H1 (cell line): ENCODE measurements around the gene TPRN. TPM values are rescaled to one million over a fixed set of nuclear protein-coding genes. Genes with fewer than 3 reads are reported as not detected.

Source experiments
- CTCF ChIA-PET: fragments of 300-600 bp; sonication (Branson Sonifier 250); formaldehyde crosslinking; loops from one replicate; lab custom pipeline; 2021; ENCODE audit not compliant: partially characterized antibody; lab: Charles Lee
- POLR2A ChIA-PET: fragments of 300-600 bp; sonication (Branson Sonifier 250); formaldehyde crosslinking; loops from one replicate; lab custom pipeline; 2021; ENCODE audit warnings: inconsistent platforms; ENCODE audit not compliant: partially characterized antibody; lab: Charles Lee
- DNase-seq, 2 experiments: peaks; one replicate each; pipeline versions ENCODE4 v3.0.0 to v3.0.0-alpha.2; 2010 to 2022; ENCODE audit warnings: low spot score in 2 of 2, low read depth in 1 of 2, mixed read lengths in 1 of 2
- FAIRE-seq: peaks from 2 replicates; lab custom pipeline; 2011; peaks lifted over from hg19 to GRCh38; lab: Jason Lieb, UNC
- H2AFZ ChIP-seq: 2 replicates; pipeline ENCODE4 v1.8.1; 2012; ENCODE audit warnings: low read length, inconsistent platforms
- H2AK5ac ChIP-seq: 2 replicates; pipeline ENCODE4 v1.6.1; 2013; ENCODE audit warnings: low read depth, low read length
- H2BK120ac ChIP-seq: replicated peaks from 2 replicates; pipeline ENCODE3; 2013; ENCODE audit warnings: low read depth, low read length, inconsistent platforms
- H2BK12ac ChIP-seq: 2 replicates; pipeline ENCODE4 v1.6.1; 2013; ENCODE audit warnings: low read depth, low read length
- H2BK15ac ChIP-seq: 2 replicates; pipeline ENCODE4 v1.6.1; 2013; ENCODE audit warnings: low read length
- H2BK20ac ChIP-seq: 2 replicates; pipeline ENCODE4 v1.6.1; 2013; ENCODE audit warnings: low read length
- H2BK5ac ChIP-seq: 2 replicates; pipeline ENCODE4 v1.6.1; 2013; ENCODE audit warnings: low read depth, low read length
- H3K14ac ChIP-seq: 2 replicates; pipeline ENCODE4 v1.6.1; 2013; ENCODE audit warnings: inconsistent platforms; ENCODE audit not compliant: insufficient read length
- H3K18ac ChIP-seq: 2 replicates; pipeline ENCODE4 v1.6.1; 2013; ENCODE audit warnings: low read length; ENCODE audit errors: extremely low read depth
- H3K23ac ChIP-seq: 2 replicates; pipeline ENCODE4 v1.6.1; 2013; ENCODE audit warnings: inconsistent platforms; ENCODE audit not compliant: insufficient read length
- H3K23me2 ChIP-seq: 2 replicates; pipeline ENCODE4 v1.6.1; 2013; ENCODE audit warnings: low read depth, low read length
- H3K27ac ChIP-seq: 2 replicates; pipeline ENCODE4 v1.6.1; 2011; ENCODE audit warnings: low read depth, low read length, inconsistent platforms
- H3K27me3 ChIP-seq, 4 experiments: replicated peaks in 1 of 4; 1 replicate in 1 of 4; 2 replicates in 3 of 4; pipeline versions ENCODE4 v1.6.1 to v1.8.1; 2011 to 2013; ENCODE audit warnings: low read length in 3 of 4, mild to moderate bottlenecking in 3 of 4, inconsistent platforms in 2 of 4, mixed read lengths in 2 of 4, moderate library complexity in 1 of 4; ENCODE audit not compliant: control insufficient read depth in 3 of 4, insufficient read depth in 3 of 4; ENCODE audit errors: extremely low read depth in 1 of 4
- H3K36me3 ChIP-seq, 4 experiments: 2 replicates each; pipeline versions ENCODE4 v1.6.1 to v1.8.1; 2011 to 2013; ENCODE audit warnings: mild to moderate bottlenecking in 4 of 4, low read length in 3 of 4, moderate library complexity in 2 of 4, control low read depth in 1 of 4, inconsistent platforms in 1 of 4; ENCODE audit not compliant: insufficient read depth in 4 of 4, control insufficient read depth in 2 of 4
- H3K4ac ChIP-seq: replicated peaks from 2 replicates; pipeline ENCODE3; 2013; ENCODE audit warnings: low read length, low read depth, mixed read lengths, inconsistent platforms; ENCODE audit not compliant: insufficient read length
- H3K4me1 ChIP-seq, 4 experiments: replicated peaks in 1 of 4; 1 replicate in 1 of 4; 2 replicates in 3 of 4; pipeline versions ENCODE4 v1.6.1 to v1.8.1; 2011 to 2013; ENCODE audit warnings: low read length in 3 of 4, inconsistent platforms in 2 of 4, mixed read lengths in 1 of 4; ENCODE audit not compliant: insufficient read depth in 4 of 4, control insufficient read depth in 3 of 4
- H3K4me2 ChIP-seq, 2 experiments: 2 replicates each; pipeline versions ENCODE4 v1.6.1 to v1.8.1; 2011 to 2013; ENCODE audit warnings: low read depth in 2 of 2, low read length in 2 of 2, control low read depth in 1 of 2, inconsistent platforms in 1 of 2, mild to moderate bottlenecking in 1 of 2; ENCODE audit not compliant: insufficient read depth in 1 of 2
- H3K4me3 ChIP-seq, 4 experiments: fragments of 200-600, 300-600 bp in 1 of 4; sonication (generic), shearing (Covaris generic), sonication (Bioruptor Twin) in 1 of 4; 2 replicates each; pipeline versions ENCODE4 v1.5.1 to v1.8.1; 2011 to 2016; ENCODE audit warnings: low read length in 4 of 4, low read depth in 3 of 4, control low read depth in 2 of 4, inconsistent platforms in 2 of 4, mild to moderate bottlenecking in 2 of 4, mixed read lengths in 1 of 4, moderate library complexity in 1 of 4; ENCODE audit not compliant: insufficient read depth in 2 of 4; ENCODE audit errors: extremely low read depth in 1 of 4
- H3K56ac ChIP-seq: replicated peaks from 2 replicates; pipeline ENCODE3; 2013; ENCODE audit warnings: low read depth, mild to moderate bottlenecking, mixed read lengths, low read length, inconsistent platforms; ENCODE audit not compliant: insufficient read length
- H3K79me1 ChIP-seq: 2 replicates; pipeline ENCODE4 v1.6.1; 2013; ENCODE audit warnings: low read depth, low read length, control low read depth
- H3K79me2 ChIP-seq, 2 experiments: 2 replicates each; pipeline versions ENCODE4 v1.6.1 to v1.8.1; 2012 to 2013; ENCODE audit warnings: low read length in 2 of 2, mild to moderate bottlenecking in 2 of 2, inconsistent platforms in 1 of 2; ENCODE audit not compliant: insufficient read depth in 2 of 2, control insufficient read depth in 1 of 2
- H3K9ac ChIP-seq, 4 experiments: replicated peaks in 1 of 4; 1 replicate in 1 of 4; 2 replicates in 3 of 4; pipeline versions ENCODE4 v1.6.1 to v1.8.1; 2011 to 2013; ENCODE audit warnings: low read depth in 3 of 4, low read length in 3 of 4, control low read depth in 2 of 4, mild to moderate bottlenecking in 2 of 4, moderate library complexity in 2 of 4, inconsistent platforms in 1 of 4; ENCODE audit errors: extremely low read depth in 1 of 4
- H3K9me3 ChIP-seq, 2 experiments: 2 replicates each; pipeline versions ENCODE4 v1.6.1 to v1.8.1; 2012 to 2013; ENCODE audit warnings: mild to moderate bottlenecking in 2 of 2, moderate library complexity in 2 of 2, control low read depth in 1 of 2, inconsistent platforms in 1 of 2, low read depth in 1 of 2, low read length in 1 of 2, mixed read lengths in 1 of 2; ENCODE audit not compliant: insufficient read depth in 2 of 2
- H4K20me1 ChIP-seq, 2 experiments: replicated peaks in 1 of 2; 2 replicates each; pipeline versions ENCODE3 to v1.8.1; 2011 to 2013; ENCODE audit warnings: inconsistent platforms in 2 of 2, low read length in 2 of 2, mild to moderate bottlenecking in 1 of 2; ENCODE audit not compliant: insufficient read depth in 2 of 2, control insufficient read depth in 1 of 2
- H4K5ac ChIP-seq: 2 replicates; pipeline ENCODE4 v1.6.1; 2013; ENCODE audit warnings: low read length, low read depth, mixed read lengths, inconsistent platforms; ENCODE audit not compliant: insufficient read length
- H4K8ac ChIP-seq: 2 replicates; pipeline ENCODE4 v1.8.0; 2013; ENCODE audit warnings: mild to moderate bottlenecking, moderate library complexity, low read length, inconsistent platforms; ENCODE audit not compliant: insufficient read depth; ENCODE audit errors: extremely low read depth
- H4K91ac ChIP-seq: replicated peaks from 2 replicates; pipeline ENCODE3; 2013; ENCODE audit warnings: low read length, mixed read lengths, inconsistent platforms; ENCODE audit not compliant: insufficient read length
- JUND ChIP-seq: IDR thresholded peaks from 2 replicates; pipeline ENCODE4 v1.6.1; 2011; ENCODE audit warnings: mild to moderate bottlenecking, improper control_type of control experiment, low read length
- TAF7 ChIP-seq: optimal IDR thresholded peaks from 2 replicates; pipeline ENCODE3; 2011; ENCODE audit warnings: low read depth, mild to moderate bottlenecking, inconsistent platforms, low read length, moderate library complexity, borderline replicate concordance
- TCF12 ChIP-seq: IDR thresholded peaks from 2 replicates; pipeline ENCODE4 v1.6.1; 2011; ENCODE audit warnings: low read depth, mild to moderate bottlenecking, low read length
- WGBS, 2 experiments: shearing (Covaris generic) in 1 of 2; methylation state at CpG; one replicate each; pipeline versions ENCODE4 v1.1.6 to v1.1.7; 2013 to 2015; ENCODE audit warnings: low lambda C conversion rate in 2 of 2, mixed read lengths in 2 of 2, inconsistent platforms in 1 of 2, low coverage in 1 of 2, missing lambda C conversion rate in 1 of 2; ENCODE audit not compliant: insufficient replicate concordance in 2 of 2, insufficient coverage in 1 of 2, insufficient read length in 1 of 2; ENCODE audit errors: extremely low coverage in 1 of 2, missing lambda C conversion rate in 1 of 2; 5-methylcytosine and 5-hydroxymethylcytosine counted together
- polyA plus RNA-seq, 7 experiments: library from polyadenylated mRNA; depleted of rRNA in 3 of 7; stranded (reverse) in 5 of 7; unstranded in 2 of 7; fragments of >200 nt in 5 of 7; fragments of 200-250 nt in 2 of 7; gene quantifications; 1 replicate in 5 of 7; 2 replicates in 1 of 7; 4 replicates in 1 of 7; pipeline versions ENCODE4 v1.2.1 to v1.2.3, GENCODE V29; 2011 to 2013; ENCODE audit warnings: missing spikeins in 2 of 7, mixed read lengths in 2 of 7
- total RNA-seq: library from RNA; stranded (reverse); fragmentation: NEBNext Ultra II Directional; extraction: Animal tissue kit (Norgen Biotek cat#: 25700); gene quantifications from 2 replicates; pipeline ENCODE4 v1.2.1, GENCODE V29; 2021

The TPRN gene
- total and polyA plus RNA-seq, 2 of the 8 experiments (the other 6 are each of a cell fraction or from before 2014, with no cell fraction given) = 9.7 to 23.2 TPM

- Histone ChIP-seq H3K36me3 (no peaks in the 10 kb centered on the region), H2BK12ac (no peak overlapping the region), H3K79me1 (0 out of 2 replicates have a peak, but pooled peaks cover 2% of the 10 kb centered on the region), H3K9ac (no peak overlapping the region), H3K79me2 (no peaks in the 10 kb centered on the region), H2BK120ac (no peak overlapping the region), H2BK5ac (no peak overlapping the region), H3K4ac (no peak overlapping the region), H3K23me2 (peaks cover 2% of the 10 kb centered on the region; the same call in 1 of the 2 replicates), H3K18ac (no peak overlapping the region), H3K9me3 (no peaks in the 10 kb centered on the region), H3K4me3 (no peak overlapping the region), H3K27ac (no peak overlapping the region), H3K4me1 (peaks cover 0 to 10% (median 5%) of the 10 kb centered on the region in 4 experiments; a peak in 6 of 7 replicates), H4K20me1 (peaks cover 1 to 24% of the 10 kb centered on the region in 2 experiments), H2BK20ac (0 out of 2 replicates have a peak overlapping the region, but pooled peaks have one; percentile 18), H4K8ac (no peak overlapping the region)
- no peak for FAIRE-seq
- WGBS, 2 experiments = 78% methylated on average over 3 of the region's 4 CpGs; no CpG with 5 or more reads in 1 of the 2 experiments
- TF ChIP-seq JUND (no peak), TAF7 (no peak), TCF12 (no peak)
- TF ChIP-seq, all 59 proteins: peak for 0
- Histone ChIP-seq H4K91ac (no peak overlapping the region), H2AFZ (no peak overlapping the region), H2BK15ac (0 out of 2 replicates have a peak overlapping the region, but pooled peaks have one; percentile 72), H3K14ac (no peak overlapping the region), H3K23ac (no peak overlapping the region), H4K5ac (no peak overlapping the region), H3K56ac (no peak overlapping the region), H3K27me3 (peaks cover 21 to 55% (median 50%) of the 10 kb centered on the region in 4 experiments), H3K4me2 (no peak overlapping the region), H2AK5ac (no peak overlapping the region)
- no peak for DNase-seq
- ChIA-PET CTCF (interaction anchor here (1.5 kb wide), 1 partner anchor 93 kb away, joined by 4 read pairs; no protein-coding TSS in a partner anchor), POLR2A (no interaction called here)
Measured at GRCh38 chr9:137143459-137143858, 57.1 kb downstream of the TPRN start.
